A549 treated with dexamethasone at 1 μM for 4 hours (cell line): ENCODE results near the gene STMN1. TPM values are rescaled to one million over a fixed set of nuclear protein-coding genes. Genes with fewer than 3 reads are reported as not detected.

ENCODE experiments used
- total RNA-seq: library from RNA; stranded (reverse); fragments of 200-300 nt; extraction: Qiagen RNA extraction; gene quantifications from 5 replicates; pipeline ENCODE4 v1.2.3, GENCODE V29; 2022

The STMN1 gene
- total RNA-seq = 223 to 236 TPM (median 227 TPM) in 5 replicates

DNA sequence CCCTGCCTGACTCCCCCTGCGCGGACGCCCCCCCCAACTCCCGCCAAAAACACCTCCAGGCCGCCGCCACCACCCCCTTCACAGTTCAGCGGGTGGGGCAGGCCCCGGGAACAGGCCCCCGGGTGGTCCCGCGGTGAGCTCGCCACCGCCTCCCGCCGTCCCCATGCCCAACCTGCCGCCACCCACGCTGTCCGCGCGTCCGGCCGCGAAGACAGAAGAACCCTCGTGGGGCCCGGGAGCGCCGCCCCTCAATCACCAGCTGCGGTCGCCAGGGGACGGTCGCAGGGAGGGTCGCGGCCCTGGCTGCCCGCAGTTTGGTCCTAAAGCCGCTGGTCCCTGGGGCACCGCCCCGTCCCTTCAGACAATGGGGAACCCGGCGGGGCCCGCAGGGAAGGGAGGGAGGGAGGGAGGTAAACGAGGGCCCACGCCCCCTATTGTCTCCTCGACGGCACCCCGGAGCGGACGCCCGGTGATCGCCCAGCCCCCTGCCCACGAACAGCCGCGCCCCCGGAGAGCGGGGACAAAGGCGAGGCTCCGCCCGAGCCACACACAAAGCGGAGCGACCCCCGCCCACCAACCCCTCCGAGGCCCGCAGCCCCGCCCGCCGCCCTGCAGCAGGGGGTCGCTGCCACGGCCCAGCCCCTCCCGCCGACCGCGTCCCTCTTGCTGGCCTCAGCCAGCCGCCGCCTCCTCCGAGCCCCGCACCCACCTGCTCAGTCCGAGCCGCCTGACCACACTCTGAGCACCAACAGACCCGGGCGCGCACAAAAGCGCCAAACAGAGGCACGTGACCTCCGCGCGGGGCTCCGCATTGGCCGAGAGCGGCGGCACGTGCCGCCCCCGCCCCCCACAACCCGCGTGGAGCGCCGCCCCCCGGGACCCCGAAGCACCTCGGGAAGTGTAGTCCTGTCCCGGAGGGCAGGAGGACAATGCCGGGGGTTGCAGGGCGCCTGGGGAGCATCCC is at the start of gene STMN1:
Gene STMN1 (minus strand): TSS at position 740 of the 964 bp plus-strand sequence. CDS start 1,743 bp downstream, outside the sequence.

DNA sequence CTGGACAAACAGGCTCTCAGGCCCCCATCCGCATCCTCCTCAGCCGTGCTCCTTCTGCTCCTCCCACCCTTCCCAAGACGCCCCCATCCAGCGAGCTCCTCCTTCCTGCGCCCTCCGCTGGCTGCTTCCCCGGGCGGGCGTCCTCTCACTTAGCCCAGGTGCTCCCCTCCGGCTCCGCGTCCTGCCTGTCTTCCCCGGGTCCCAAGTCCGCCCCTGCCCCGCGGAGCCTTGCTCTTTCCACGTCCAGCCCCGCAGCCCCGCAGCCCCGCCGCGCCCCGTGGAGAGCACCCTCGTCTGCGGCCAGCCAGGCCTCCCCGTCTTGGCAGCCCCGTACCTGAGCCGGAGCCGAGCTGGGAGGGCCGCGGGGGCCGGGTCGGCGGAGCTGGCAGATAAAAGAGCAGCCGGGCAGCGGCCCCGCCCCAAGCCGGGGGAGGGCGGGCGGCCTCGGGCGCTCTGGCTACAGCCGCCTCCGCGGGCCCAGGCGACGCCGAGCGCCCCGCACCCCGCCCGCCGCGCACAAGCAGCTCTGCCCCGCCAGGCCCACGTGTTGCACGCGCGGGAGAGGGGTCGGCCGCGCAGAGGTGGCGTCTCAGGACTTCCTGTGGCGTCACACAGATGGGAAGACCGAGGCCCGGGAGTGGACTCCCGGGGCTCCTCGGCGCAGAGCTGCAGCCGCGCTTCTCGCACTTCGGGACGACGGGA is 30.9 kb downstream of the STMN1 start, which contains the start of gene PAQR7:
Gene PAQR7 (minus strand): TSS at position 555 of the 702 bp plus-strand sequence. CDS start 11,869 bp downstream, outside the sequence.

DNA sequence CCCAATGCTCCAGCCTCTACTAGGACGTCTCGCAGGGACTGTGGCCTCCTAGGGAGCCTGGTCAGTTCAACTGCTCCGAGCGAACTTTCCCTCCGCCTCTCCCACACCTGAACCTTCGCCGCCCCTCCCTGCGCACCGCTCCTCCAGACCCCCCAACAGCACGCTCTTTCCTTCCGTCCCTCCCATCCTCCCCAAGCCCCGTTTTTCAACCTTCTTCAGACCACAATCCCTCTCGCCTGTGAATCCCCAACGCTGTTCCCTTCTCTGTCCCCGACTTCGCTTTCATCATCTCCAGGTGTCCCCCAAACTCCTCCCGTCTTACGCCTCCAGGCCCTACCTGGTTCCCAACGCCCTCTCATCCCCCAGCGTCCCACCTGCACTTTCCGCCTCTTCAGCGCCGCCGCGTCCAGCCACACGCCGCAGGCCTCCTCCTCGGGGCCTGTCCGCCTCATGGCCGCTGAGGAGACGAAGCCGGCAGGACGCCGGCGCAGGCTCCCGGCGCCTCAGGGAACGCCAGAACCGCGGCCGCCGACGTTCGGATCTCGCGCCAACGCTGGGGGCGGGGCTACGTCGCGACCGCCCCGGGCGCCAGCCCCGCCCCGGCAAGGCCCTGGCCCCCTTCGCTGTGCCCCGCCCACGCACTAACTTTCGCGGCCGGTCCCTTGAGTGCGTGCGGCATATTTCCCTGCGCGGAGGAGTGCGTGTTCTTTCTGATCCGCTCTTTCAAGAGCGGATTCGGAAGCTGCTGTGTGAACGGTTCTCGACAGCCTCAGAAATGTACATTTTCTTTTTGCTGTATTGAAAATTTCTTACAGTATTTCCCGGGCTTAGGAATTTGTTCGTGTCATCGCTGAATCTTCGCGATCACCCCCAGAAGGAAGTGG is 47.1 kb downstream of the STMN1 start, which contains the start of gene AUNIP:
Gene AUNIP (minus strand): TSS at position 552 of the 884 bp plus-strand sequence. CDS start 100 bp downstream, at position 452.

Other genes starting within 250 kb of the STMN1 start
- 52.5 to 72.6 TPM (median 68.1 TPM) in 5 replicates for gene SELENON, start 106.2 kb downstream of the STMN1 start, total RNA-seq
- 22.5 to 25.6 TPM (median 23.6 TPM) in 5 replicates for gene MTFR1L, start 86.5 kb downstream of the STMN1 start, total RNA-seq
- gene AUNIP, start 47.0 kb downstream of the STMN1 start, total RNA-seq = 8.9 to 10.3 TPM (median 9.5 TPM) in 5 replicates
- 4.8 to 8.7 TPM (median 7.7 TPM) in 5 replicates for gene PAQR7, start 30.7 kb downstream of the STMN1 start, total RNA-seq
- 6.8 to 8.4 TPM (median 8.0 TPM) in 5 replicates for gene PAFAH2, start 91.6 kb upstream of the STMN1 start, total RNA-seq
- 0.05 TPM in 1 of 5 replicates, not detected in the others for gene EXTL1, start 115.4 kb upstream of the STMN1 start, total RNA-seq
- gene SLC30A2, start 139.7 kb upstream of the STMN1 start, total RNA-seq = 0.27 to 0.55 TPM (median 0.36 TPM) in 5 replicates
- gene TRIM63, start 161.2 kb upstream of the STMN1 start, total RNA-seq = 1.7 to 2.8 TPM (median 2.2 TPM) in 5 replicates
- gene PDIK1L, start 205.4 kb upstream of the STMN1 start, total RNA-seq = 1.9 to 2.4 TPM (median 2.0 TPM) in 5 replicates